T-helper 1 cell treated with Interleukin-12 subunit alpha and Interleukin-12 subunit beta and Interleukin-4 antibody, amounts not matched to agents 30 μg/mL and 1 μg/mL, for 36 hours (primary cell): Measurements from ENCODE around the gene PIWIL4.

ENCODE experiments used
- H3K27ac Mint-ChIP-seq: one replicate; pipeline ENCODE4 v1.8.0; 2021; ENCODE audit warnings: mild to moderate bottlenecking, mixed read lengths
- H3K27me3 Mint-ChIP-seq: one replicate; pipeline ENCODE4 v1.8.0; 2021; ENCODE audit warnings: low read depth, mixed read lengths
- H3K36me3 Mint-ChIP-seq: one replicate; pipeline ENCODE4 v1.8.0; 2021; ENCODE audit warnings: low read depth, mixed read lengths
- H3K4me1 Mint-ChIP-seq: one replicate; pipeline ENCODE4 v1.8.0; 2021; ENCODE audit warnings: low read depth, mixed read lengths
- H3K4me3 Mint-ChIP-seq: one replicate; pipeline ENCODE4 v1.8.0; 2021; ENCODE audit warnings: mild to moderate bottlenecking, moderate library complexity, mixed read lengths
- H3K9me3 Mint-ChIP-seq: one replicate; pipeline ENCODE4 v1.8.0; 2021; ENCODE audit warnings: mixed read lengths

The PIWIL4 gene

DNA sequence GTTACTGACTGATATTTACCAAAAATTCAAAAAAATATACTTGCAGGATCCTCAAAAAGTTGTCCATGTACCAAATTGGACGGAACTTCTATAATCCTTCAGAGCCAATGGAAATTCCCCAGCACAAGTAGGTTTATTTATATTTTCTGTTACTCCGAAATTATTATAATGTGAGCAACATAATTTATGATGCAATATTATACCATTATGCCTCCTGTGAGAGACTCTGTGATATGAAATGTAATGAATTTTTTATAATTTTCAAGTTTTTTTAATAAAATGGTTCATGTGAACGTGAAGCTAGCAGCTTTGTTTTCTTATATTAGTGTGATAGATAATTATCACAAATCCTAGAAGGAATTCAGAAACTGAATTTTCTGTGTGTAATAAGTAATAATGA, 18.2 kb downstream of the PIWIL4 start:
- Mint-ChIP-seq H3K4me3 (no peak overlapping the region), H3K36me3 (no peaks in the 10 kb centered on the region), H3K27me3 (no peaks in the 10 kb centered on the region), H3K4me1 (no peaks in the 10 kb centered on the region), H3K27ac (no peak overlapping the region), H3K9me3 (no peaks in the 10 kb centered on the region)

DNA sequence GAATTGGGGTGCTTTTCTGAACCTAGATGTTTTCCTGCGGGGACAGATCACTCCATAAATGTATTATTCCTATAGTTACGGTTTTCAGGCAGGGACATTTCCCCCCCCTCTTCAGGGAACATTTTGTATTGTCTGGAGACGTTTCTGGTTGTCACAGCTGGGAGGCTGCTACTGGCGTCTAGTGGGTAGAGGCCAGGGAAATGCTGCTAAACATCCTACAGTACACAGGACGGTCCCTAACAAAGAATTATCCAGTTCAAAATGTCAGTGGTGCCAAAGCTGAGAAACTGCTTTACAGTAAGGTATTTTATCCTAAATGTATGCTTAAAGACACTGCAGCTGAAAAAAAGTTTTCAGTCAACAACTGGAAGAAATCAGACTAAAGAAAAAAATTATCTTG, 19.4 kb downstream of the PIWIL4 start:
- H3K27me3 Mint-ChIP-seq, result no peaks in the 10 kb centered on the region
- no peak overlapping the region for H3K4me3 Mint-ChIP-seq
- H3K4me1 Mint-ChIP-seq, result no peaks in the 10 kb centered on the region
- no peaks in the 10 kb centered on the region for H3K36me3 Mint-ChIP-seq
- H3K9me3 Mint-ChIP-seq, result no peaks in the 10 kb centered on the region
- no peak overlapping the region for H3K27ac Mint-ChIP-seq

- Mint-ChIP-seq H3K9me3 (no peaks in the 10 kb centered on the region), H3K4me1 (no peaks in the 10 kb centered on the region), H3K27me3 (no peaks in the 10 kb centered on the region), H3K4me3 (no peak overlapping the region), H3K27ac (no peak overlapping the region), H3K36me3 (no peaks in the 10 kb centered on the region)
These were observed 19.8 kb downstream of the PIWIL4 start for GRCh38 chr11:94586978-94587377.

- H3K27ac Mint-ChIP-seq, result no peak overlapping the region
- H3K36me3 Mint-ChIP-seq, result no peaks in the 10 kb centered on the region
- H3K4me3 Mint-ChIP-seq, result no peak overlapping the region
- H3K4me1 Mint-ChIP-seq, result no peaks in the 10 kb centered on the region
- H3K9me3 Mint-ChIP-seq, result no peaks in the 10 kb centered on the region
- no peaks in the 10 kb centered on the region for H3K27me3 Mint-ChIP-seq
These were observed 21.3 kb downstream of the PIWIL4 start for GRCh38 chr11:94588366-94588942.

DNA sequence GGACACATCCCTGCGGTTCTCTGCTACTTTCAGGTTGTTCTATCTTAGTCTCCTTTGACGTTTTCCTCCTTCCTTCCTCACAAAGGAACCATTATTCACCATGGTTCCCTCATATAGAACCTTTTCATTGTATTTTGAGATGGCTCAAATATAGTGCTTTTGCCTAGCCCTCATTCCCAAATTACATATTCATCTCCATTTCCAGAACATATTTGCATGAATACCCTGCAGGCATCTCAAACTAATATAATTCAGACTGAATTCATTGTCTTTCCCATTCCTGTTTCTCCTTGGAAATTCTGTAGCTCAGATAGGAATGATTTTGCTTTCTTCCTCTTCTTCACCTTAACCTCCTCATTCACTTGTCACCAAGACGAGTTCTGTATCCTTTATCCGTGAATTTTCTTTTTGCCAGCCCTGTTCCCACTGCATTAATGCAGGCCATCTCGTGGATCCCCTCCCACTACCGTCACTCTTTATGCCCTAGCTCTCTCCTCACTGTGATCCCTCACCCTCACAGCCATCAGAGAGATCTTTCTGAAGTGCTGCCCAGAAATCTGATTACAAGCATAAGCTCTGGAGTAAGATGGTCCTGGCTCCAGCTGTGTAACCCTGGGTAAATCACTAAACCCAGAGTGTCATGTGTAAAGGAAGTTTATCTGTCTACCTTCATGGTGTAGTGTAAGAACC, 23.3 kb downstream of the PIWIL4 start:
- Mint-ChIP-seq H3K27me3 (no peaks in the 10 kb centered on the region), H3K36me3 (no peaks in the 10 kb centered on the region), H3K27ac (no peak overlapping the region), H3K4me1 (no peaks in the 10 kb centered on the region), H3K9me3 (no peaks in the 10 kb centered on the region), H3K4me3 (no peak overlapping the region)

DNA sequence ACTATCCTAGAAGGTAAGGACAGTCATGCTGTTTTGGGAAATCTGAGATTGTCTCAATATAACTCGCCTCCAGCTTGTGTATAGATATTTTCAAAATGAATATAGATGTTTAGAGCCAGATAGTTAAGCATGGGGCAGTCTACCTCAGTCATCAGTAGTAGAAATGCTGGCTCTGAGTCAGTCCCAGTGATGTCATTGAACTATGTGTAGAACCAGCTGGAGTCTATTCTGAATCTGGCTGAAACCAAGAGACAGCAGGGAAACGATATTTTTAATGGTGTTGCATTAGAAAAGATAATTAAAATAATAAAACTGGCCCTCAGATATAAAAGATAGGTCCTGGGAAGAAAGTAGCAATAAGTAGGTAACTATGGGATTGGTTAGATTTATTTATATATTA, 25.9 kb downstream of the PIWIL4 start:
- Mint-ChIP-seq H3K36me3 (no peaks in the 10 kb centered on the region), H3K9me3 (no peaks in the 10 kb centered on the region), H3K4me3 (no peak overlapping the region), H3K27ac (no peak overlapping the region), H3K4me1 (no peaks in the 10 kb centered on the region), H3K27me3 (no peaks in the 10 kb centered on the region)

- Mint-ChIP-seq H3K36me3 (no peaks in the 10 kb centered on the region), H3K27me3 (no peaks in the 10 kb centered on the region), H3K4me1 (no peaks in the 10 kb centered on the region), H3K27ac (no peak overlapping the region), H3K4me3 (no peak overlapping the region), H3K9me3 (no peaks in the 10 kb centered on the region)
These were observed 27.9 kb downstream of the PIWIL4 start for GRCh38 chr11:94595076-94595475.

- no peaks in the 10 kb centered on the region for H3K36me3 Mint-ChIP-seq
- no peaks in the 10 kb centered on the region for H3K27me3 Mint-ChIP-seq
- no peak overlapping the region for H3K4me3 Mint-ChIP-seq
- no peak overlapping the region for H3K27ac Mint-ChIP-seq
- H3K9me3 Mint-ChIP-seq, result no peaks in the 10 kb centered on the region
- H3K4me1 Mint-ChIP-seq, result no peaks in the 10 kb centered on the region
These were observed 30.7 kb downstream of the PIWIL4 start for GRCh38 chr11:94597896-94598295.

DNA sequence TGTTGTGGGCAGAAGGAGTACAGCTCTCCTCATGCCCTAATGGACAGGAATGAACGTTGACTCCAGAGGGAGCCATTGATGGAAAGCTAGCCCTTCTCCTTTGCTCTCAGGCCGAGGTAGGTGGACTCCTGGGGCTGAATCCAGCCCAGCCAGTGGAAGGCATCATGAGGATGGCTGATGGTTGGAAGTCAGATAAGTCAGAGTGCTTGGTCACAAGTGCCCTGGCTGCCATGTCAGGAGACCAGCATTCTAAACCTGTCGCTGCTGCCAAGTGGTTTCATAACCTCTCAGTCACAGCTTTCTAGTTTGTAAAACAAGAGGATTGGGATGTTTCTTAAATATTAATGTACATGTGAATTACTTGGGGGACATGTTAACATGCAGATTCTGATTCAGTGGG, 32.3 kb downstream of the PIWIL4 start:
- Mint-ChIP-seq H3K36me3 (no peaks in the 10 kb centered on the region), H3K9me3 (no peaks in the 10 kb centered on the region), H3K27me3 (no peaks in the 10 kb centered on the region), H3K4me3 (no peak overlapping the region), H3K4me1 (no peaks in the 10 kb centered on the region), H3K27ac (no peak overlapping the region)

DNA sequence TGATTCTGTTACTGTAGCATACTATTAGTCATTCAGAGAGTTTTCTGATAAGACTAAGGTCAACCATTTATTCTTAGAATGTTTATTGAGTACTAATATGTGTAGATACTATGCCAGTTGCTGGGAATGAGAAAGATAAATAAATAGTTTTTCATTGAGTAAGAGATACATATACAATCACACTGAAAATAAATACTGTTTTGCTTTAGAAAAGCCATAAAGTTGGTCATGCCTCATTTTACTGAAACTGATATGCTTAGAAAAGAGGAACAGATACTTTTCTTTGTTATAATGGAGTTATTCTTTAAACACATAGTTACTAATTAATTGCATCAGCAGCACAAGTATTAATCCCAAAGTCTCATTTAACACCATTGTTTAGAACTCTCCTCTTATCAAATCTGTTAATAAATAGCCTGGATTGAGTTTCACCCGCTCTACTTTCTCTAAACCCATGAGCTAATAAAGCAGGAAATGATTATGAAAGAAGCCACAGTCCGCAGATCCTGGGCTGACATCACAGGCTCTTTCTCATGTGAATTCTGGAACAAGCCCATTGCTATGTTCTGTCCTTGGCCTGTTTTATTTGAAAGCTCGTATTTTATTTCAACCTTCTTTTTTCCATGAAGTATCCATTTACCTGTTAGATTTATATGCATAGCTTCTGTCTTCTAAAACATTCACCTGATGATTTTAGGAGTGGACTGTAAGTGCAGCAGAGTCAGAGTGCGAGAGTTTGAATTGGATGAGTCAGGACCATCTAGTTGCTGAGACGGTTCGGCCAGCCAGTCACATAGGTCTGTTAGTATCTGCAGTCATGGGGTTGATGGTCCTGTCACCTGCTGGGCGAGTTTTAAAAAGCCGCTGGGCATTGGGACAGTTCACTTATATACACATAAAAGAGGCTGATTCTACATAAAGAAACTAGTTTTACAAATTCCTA, 35.5 kb downstream of the PIWIL4 start:
- H3K27me3 Mint-ChIP-seq, result peaks cover 3% of the 10 kb centered on the region
- no peaks in the 10 kb centered on the region for H3K36me3 Mint-ChIP-seq
- H3K4me3 Mint-ChIP-seq, result no peak overlapping the region
- H3K27ac Mint-ChIP-seq, result no peak overlapping the region
- no peaks in the 10 kb centered on the region for H3K9me3 Mint-ChIP-seq
- no peaks in the 10 kb centered on the region for H3K4me1 Mint-ChIP-seq

DNA sequence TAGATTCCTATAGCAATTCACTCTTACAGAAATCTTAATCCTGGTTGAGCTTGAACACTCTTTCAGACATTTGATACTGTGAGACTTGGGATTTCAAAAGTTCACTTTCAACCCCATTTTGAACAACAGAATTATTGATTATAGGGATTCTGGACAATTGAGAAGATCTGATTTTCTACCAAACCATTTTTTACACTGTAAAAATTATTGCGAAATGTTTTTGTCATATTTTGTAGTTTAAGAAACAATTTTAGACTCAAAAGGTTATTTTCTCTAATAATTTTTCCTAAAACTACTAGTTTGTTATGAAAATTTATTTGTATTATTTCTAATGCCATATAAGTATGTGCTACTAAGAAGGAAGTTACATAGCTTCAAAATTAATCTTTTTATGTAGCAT, 36.4 kb downstream of the PIWIL4 start:
- no peaks in the 10 kb centered on the region for H3K4me1 Mint-ChIP-seq
- H3K27ac Mint-ChIP-seq, result no peak overlapping the region
- H3K9me3 Mint-ChIP-seq, result no peaks in the 10 kb centered on the region
- H3K4me3 Mint-ChIP-seq, result no peak overlapping the region
- H3K27me3 Mint-ChIP-seq, result peaks cover 3% of the 10 kb centered on the region
- no peaks in the 10 kb centered on the region for H3K36me3 Mint-ChIP-seq

DNA sequence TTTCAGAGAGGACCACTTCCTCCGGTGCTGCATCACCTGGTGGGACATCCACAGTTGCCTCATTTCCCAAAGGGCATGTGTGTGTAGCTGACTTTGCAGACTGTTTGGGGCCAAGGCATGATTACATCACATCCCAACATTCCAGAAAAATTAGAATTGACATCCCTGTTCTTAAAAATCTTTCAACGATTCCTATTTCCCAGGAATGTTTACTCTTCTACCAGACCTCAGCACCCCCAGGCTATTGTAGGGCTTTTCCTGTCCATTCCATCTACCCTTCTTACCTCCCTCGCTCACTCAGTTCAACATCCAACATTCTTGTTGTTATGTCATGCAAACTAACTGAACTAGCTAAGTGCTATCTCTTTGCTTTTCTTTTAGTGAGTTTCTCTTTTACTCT, 37.3 kb downstream of the PIWIL4 start:
- Mint-ChIP-seq H3K27ac (no peak overlapping the region), H3K4me1 (no peaks in the 10 kb centered on the region), H3K27me3 (peaks cover 3% of the 10 kb centered on the region), H3K9me3 (no peaks in the 10 kb centered on the region), H3K36me3 (no peaks in the 10 kb centered on the region), H3K4me3 (no peak overlapping the region)

- Mint-ChIP-seq H3K4me3 (no peak overlapping the region), H3K36me3 (peaks cover 6% of the 10 kb centered on the region), H3K27me3 (no peaks in the 10 kb centered on the region), H3K9me3 (peaks cover 29% of the 10 kb centered on the region), H3K27ac (no peak overlapping the region), H3K4me1 (no peaks in the 10 kb centered on the region)
These were observed 46.0 kb downstream of the PIWIL4 start for GRCh38 chr11:94613120-94613519.

- Mint-ChIP-seq H3K27ac (no peak overlapping the region), H3K4me3 (no peak overlapping the region), H3K4me1 (peaks cover 2% of the 10 kb centered on the region), H3K27me3 (no peaks in the 10 kb centered on the region), H3K9me3 (peaks cover 13% of the 10 kb centered on the region), H3K36me3 (no peaks in the 10 kb centered on the region)
These were observed 56.1 kb downstream of the PIWIL4 start for GRCh38 chr11:94623120-94623735.
